NCI-H187 (cell line): ENCODE data around the gene BICD1.

Experiments used
- DNase-seq, 2 experiments: peaks; one replicate each; lab custom pipeline; 2025; lab: John Stamatoyannopoulos, UW

BICD1 gene

GRCh38 chr12:32104572-32105355, 1.9 kb upstream of the BICD1 start:
- no peak for DNase-seq

GRCh38 chr12:32105986-32106516, 596 bp upstream of the BICD1 start:
- DNase-seq: no peak

GRCh38 chr12:32107359-32108267, 966 bp downstream of the BICD1 start:
- no peak for DNase-seq

- DNase-seq: no peak
Observed at GRCh38 chr12:32108787-32109186, 2.1 kb downstream of the BICD1 start.

GRCh38 chr12:32110417-32110816, 3.8 kb downstream of the BICD1 start:
- DNase-seq: no peak

GRCh38 chr12:32110942-32111341, 4.3 kb downstream of the BICD1 start:
- no peak for DNase-seq

- DNase-seq: no peak
Observed at GRCh38 chr12:32115404-32116104, 8.9 kb downstream of the BICD1 start.

GRCh38 chr12:32116897-32117296, 10.2 kb downstream of the BICD1 start:
- DNase-seq: no peak

GRCh38 chr12:32117316-32117715, 10.7 kb downstream of the BICD1 start:
- no peak for DNase-seq

- no peak for DNase-seq
Observed at GRCh38 chr12:32118806-32119205, 12.2 kb downstream of the BICD1 start.

- no peak for DNase-seq
Observed at GRCh38 chr12:32120419-32120818, 13.8 kb downstream of the BICD1 start.

GRCh38 chr12:32124637-32125036, 18.0 kb downstream of the BICD1 start:
- no peak for DNase-seq

GRCh38 chr12:32125455-32126084, 18.9 kb downstream of the BICD1 start:
- peak in 1 of 2 experiments; percentile 18 for DNase-seq

GRCh38 chr12:32126720-32127119, 20.1 kb downstream of the BICD1 start:
- no peak for DNase-seq

- DNase-seq: no peak
Observed at GRCh38 chr12:32131666-32132065, 25.0 kb downstream of the BICD1 start.

GRCh38 chr12:32134101-32134888, 27.6 kb downstream of the BICD1 start:
- DNase-seq: no peak

GRCh38 chr12:32135967-32136366, 29.3 kb downstream of the BICD1 start:
- DNase-seq: no peak

GRCh38 chr12:32136404-32136803, 29.8 kb downstream of the BICD1 start:
- no peak for DNase-seq

- no peak for DNase-seq
Observed at GRCh38 chr12:32139064-32139421, 32.4 kb downstream of the BICD1 start.

- no peak for DNase-seq
Observed at GRCh38 chr12:32140877-32141276, 34.2 kb downstream of the BICD1 start.

- no peak for DNase-seq
Observed at GRCh38 chr12:32145096-32145495, 38.4 kb downstream of the BICD1 start.
